ENCODE measurements around the gene RBFA. TPM values are rescaled to one million over a fixed set of nuclear protein-coding genes. Genes with fewer than 3 reads are reported as not detected.
"Not testable (repeated sequence)": the region's sequence is repeated elsewhere in the genome, so short reads cannot be mapped to it uniquely, and the experiment has no call there.

The RBFA gene
- total and polyA plus RNA-seq, 7 donors, result 9.0 to 39.5 (median 21.5) TPM

DNA sequence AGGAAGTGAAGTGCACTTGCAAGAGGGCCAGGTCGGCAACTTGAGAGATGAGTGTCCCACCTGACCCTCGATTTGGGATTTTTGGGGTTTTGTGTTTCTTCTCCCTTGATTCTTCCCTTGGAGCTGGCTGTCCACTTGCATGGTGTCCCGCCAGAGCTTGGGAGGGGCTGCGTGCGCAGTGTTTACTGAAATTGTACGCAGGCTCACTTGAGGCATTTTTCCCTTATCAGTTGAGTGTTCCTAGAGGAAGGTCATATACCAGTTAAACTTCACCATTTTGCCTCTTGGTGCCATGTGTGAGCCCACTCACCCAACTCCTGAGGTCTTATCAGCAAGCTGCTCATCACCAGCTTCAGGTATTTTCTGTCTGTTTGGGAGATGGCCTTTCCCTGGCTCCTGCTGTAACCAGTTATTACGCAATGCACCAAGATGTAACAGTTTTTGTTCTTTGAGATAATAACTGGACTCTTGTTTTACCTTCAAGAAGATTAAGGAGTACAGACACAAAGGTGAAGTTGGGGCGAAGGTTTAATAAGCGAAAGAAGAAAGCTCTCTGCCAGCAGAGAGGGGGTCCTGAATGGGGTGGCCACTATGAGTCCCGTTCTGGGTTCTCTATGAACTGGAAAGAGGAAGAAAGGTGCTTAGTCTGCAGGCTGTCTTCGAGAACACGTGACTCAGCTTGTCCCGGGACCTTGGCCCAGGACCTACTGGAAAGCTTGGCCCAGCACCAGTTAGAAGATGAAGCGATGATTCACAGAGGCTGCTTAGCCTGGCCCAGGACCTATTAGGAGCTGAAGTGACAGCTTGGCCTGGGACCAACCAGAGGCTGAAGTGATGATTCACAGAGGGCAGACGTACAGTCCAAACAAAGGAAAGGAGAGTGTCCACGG, 24.3 kb upstream of the RBFA start:
- intact Hi-C loops (cut with DNase I), result loop anchor here (1.0 kb wide), 2 partner anchors 21 to 23 kb away; no protein-coding TSS in a partner anchor
- no peaks in the 10 kb centered on the region for H3K27me3 ChIP-seq
- peak; percentile 97 for DNase-seq
- peak overlapping the region in 1 of 4 donors; percentile 7 for H3K4me3 ChIP-seq
- H3K4me1 ChIP-seq, result peaks cover 0 to 20% (median 16%) of the 10 kb centered on the region in 4 donors
- peak overlapping the region; percentile 79 to 89 (median 82) for H3K27ac ChIP-seq
- H3K9me3 ChIP-seq, result peaks cover 0 to 13% (median 4%) of the 10 kb centered on the region in 4 donors
- no peaks in the 10 kb centered on the region for H3K36me3 ChIP-seq
- WGBS, 2 donors, result 84 to 92% methylated on average over 16 of the region's 16 CpGs
- TF ChIP-seq POLR2AphosphoS5 (IDR thresholded peaks at IDR 0.05) (peak; percentile 70 to 89 (median 84)), POLR2A (IDR thresholded peaks at IDR 0.05) (no peak), EP300 (IDR thresholded peaks at IDR 0.05) (peak; percentile 32 to 89 (median 51))
- TF ChIP-seq, protein P1, sequence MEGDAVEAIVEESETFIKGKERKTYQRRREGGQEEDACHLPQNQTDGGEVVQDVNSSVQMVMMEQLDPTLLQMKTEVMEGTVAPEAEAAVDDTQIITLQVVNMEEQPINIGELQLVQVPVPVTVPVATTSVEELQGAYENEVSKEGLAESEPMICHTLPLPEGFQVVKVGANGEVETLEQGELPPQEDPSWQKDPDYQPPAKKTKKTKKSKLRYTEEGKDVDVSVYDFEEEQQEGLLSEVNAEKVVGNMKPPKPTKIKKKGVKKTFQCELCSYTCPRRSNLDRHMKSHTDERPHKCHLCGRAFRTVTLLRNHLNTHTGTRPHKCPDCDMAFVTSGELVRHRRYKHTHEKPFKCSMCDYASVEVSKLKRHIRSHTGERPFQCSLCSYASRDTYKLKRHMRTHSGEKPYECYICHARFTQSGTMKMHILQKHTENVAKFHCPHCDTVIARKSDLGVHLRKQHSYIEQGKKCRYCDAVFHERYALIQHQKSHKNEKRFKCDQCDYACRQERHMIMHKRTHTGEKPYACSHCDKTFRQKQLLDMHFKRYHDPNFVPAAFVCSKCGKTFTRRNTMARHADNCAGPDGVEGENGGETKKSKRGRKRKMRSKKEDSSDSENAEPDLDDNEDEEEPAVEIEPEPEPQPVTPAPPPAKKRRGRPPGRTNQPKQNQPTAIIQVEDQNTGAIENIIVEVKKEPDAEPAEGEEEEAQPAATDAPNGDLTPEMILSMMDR (IDR thresholded peaks at IDR 0.05), result no peak

DNA sequence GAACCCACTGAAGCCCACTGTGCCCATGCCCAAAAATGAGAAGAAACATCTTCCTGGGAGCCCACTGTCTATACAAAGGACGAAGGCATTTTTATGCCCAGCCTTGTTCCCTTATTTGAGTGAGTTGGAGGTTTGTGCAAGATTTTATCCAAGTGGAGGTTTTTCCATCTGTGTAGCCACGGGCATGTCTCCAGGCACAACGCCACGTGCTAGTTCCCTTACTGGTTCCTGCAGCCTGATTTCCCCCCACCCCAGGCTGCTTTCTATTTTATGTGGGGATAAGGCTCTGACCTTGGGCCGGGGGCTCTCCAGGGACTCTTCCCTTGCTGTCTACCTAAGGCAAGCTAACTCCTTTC, 23.7 kb upstream of the RBFA start:
- WGBS, 2 donors, result 89 to 91% methylated on average over 5 of the region's 5 CpGs
- no peak for TF ChIP-seq POLR2AphosphoS5 (IDR thresholded peaks at IDR 0.05)
- no peak for TF ChIP-seq POLR2A (IDR thresholded peaks at IDR 0.05)
- TF ChIP-seq EP300 (IDR thresholded peaks at IDR 0.05), result no peak
- TF ChIP-seq, protein P1 (IDR thresholded peaks at IDR 0.05), result no peak
- Histone ChIP-seq H3K4me1 (peaks cover 0 to 20% (median 16%) of the 10 kb centered on the region in 4 donors), H3K36me3 (no peaks in the 10 kb centered on the region), H3K27me3 (no peaks in the 10 kb centered on the region), H3K9me3 (peaks cover 0 to 13% (median 4%) of the 10 kb centered on the region in 4 donors), H3K27ac (peak overlapping the region; percentile 79 to 89 (median 82)), H3K4me3 (peak overlapping the region in 1 of 4 donors; percentile 7)
- DNase-seq, result peak; percentile 87
- intact Hi-C loops (cut with DNase I), result loop anchor here (1.0 kb wide), 2 partner anchors 21 to 23 kb away; no protein-coding TSS in a partner anchor

DNA sequence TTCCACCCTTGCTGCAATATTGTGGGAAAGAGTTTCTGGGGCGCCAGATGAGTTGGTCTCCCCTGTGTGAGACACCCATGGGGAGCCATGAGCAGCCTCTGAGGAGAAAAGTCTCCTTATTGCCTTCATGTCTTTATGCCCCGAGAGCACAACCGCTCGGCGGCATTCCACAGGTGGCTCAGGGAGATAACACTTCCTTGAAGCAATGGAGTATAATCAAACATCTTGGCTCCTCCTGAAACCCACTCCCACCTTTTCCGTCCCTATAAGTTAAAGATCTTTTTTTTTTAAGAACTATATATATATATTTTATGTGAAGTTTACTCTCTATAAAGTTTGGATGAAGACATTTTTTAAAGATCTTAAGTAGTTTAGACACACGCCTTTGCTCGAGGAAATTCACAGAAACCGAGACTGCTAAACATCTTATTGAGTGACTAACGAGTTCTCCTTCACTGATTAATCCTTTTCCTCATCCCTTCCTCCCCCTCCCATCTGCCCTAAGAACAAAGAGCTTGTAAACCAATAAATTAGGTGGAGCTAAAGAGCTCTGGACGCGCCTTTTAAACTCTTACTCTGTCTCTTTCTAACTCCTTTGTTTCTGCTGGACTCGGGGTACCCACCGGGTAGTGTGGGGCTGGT, 22.6 kb upstream of the RBFA start:
- DNase-seq; intact Hi-C loops (cut with DNase I); H3K4me3 ChIP-seq; H3K27me3 ChIP-seq; H3K36me3 ChIP-seq: not testable (repeated sequence)
- H3K27ac ChIP-seq, result peak overlapping the region in 3 of 4 donors; percentile 79 to 89 (median 82)
- peaks cover 0 to 13% (median 4%) of the 10 kb centered on the region in 4 donors for H3K9me3 ChIP-seq
- WGBS, 2 donors, result 90 to 93% methylated on average over 14 of the region's 14 CpGs
- H3K4me1 ChIP-seq, result peaks cover 0 to 20% (median 16%) of the 10 kb centered on the region in 4 donors

DNA sequence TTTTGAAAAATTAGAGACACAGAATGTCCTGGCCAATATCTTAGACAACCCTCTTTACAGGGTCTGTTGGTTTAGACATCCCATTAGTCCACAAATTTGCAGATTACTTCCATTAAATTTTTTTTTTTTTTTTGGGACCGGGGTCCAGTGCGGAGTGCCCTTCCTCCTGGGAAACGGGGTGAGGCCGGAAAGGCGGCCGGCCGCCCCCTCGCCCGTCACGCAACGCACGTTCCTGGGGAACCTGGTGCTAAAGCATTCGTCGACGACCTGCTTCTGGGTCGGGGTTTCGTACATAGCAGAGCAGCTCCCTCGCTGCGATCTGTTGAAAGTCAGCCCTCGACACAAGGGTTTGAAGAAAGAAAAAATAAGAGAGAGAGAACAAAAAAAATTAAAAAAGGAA, 21.5 kb upstream of the RBFA start:
- TF ChIP-seq, protein P1 (IDR thresholded peaks at IDR 0.05), result no peak
- TF ChIP-seq POLR2AphosphoS5 (IDR thresholded peaks at IDR 0.05) (no peak), EP300 (IDR thresholded peaks at IDR 0.05) (no peak), POLR2A (IDR thresholded peaks at IDR 0.05) (no peak)
- peaks cover 0 to 20% (median 16%) of the 10 kb centered on the region in 4 donors for H3K4me1 ChIP-seq
- H3K27me3 ChIP-seq, result no peaks in the 10 kb centered on the region
- H3K36me3 ChIP-seq, result no peaks in the 10 kb centered on the region
- intact Hi-C loops (cut with DNase I), result no loop called here
- no peak for DNase-seq
- H3K27ac ChIP-seq, result no peak overlapping the region
- H3K4me3 ChIP-seq, result no peak overlapping the region
- H3K9me3 ChIP-seq, result peaks cover 0 to 13% (median 4%) of the 10 kb centered on the region in 4 donors
- 96 to 97% methylated on average over 20 of the region's 20 CpGs for WGBS, 2 donors

DNA sequence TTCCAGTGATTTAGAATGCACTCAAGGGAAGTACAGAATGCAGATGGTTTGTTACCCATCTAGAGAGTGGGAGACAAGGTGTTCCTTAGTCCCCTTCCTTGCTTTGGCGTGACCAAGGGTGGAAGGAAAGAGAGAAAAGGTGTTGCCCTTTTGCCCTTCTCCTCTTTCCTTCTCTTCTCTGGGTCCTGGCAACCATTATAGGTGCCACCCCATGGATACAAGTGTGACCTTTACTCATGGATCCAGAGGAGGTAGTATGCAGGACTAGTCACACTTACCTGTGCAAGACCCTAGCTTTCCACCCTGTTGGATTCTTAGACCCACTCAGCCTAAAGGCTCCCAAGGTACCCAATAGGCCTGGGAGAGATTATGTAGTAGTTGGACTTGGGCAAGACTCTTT, 11.6 kb upstream of the RBFA start:
- 54 to 55% methylated on average over 1 of the region's 1 CpG for WGBS, 2 donors
- H3K9me3 ChIP-seq, result peaks cover 44 to 68% (median 63%) of the 10 kb centered on the region in 4 donors
- H3K36me3 ChIP-seq, result no peaks in the 10 kb centered on the region
- H3K27ac ChIP-seq, result no peak overlapping the region
- intact Hi-C loops (cut with DNase I), result no loop called here
- H3K4me3 ChIP-seq, result no peak overlapping the region
- no peaks in the 10 kb centered on the region for H3K27me3 ChIP-seq
- TF ChIP-seq, protein P1 (IDR thresholded peaks at IDR 0.05), result no peak
- TF ChIP-seq POLR2A (IDR thresholded peaks at IDR 0.05) (no peak), EP300 (IDR thresholded peaks at IDR 0.05) (no peak), POLR2AphosphoS5 (IDR thresholded peaks at IDR 0.05) (no peak)
- DNase-seq, result no peak
- no peaks in the 10 kb centered on the region for H3K4me1 ChIP-seq
